Measurements from ENCODE around the gene KRT3. TPM values are rescaled to one million over a fixed set of nuclear protein-coding genes. Genes with fewer than 3 reads are reported as not detected.

Gene KRT3
- total and polyA plus RNA-seq, 8 donors: not detected

GRCh38 chr12:52813885-52814709 lies 18.2 kb upstream of the KRT3 start, which contains the start of gene KRT4:
Gene KRT4 (minus strand): TSS chr12:52814116. CDS start chr12:52814058, 58 bp downstream.
- DNase-seq (no peak), ATAC-seq (peak; percentile 43 to 73 (median 65)), FAIRE-seq (no peak)
- Histone ChIP-seq H3K36me3 (no peaks in the 10 kb centered on the region), H3K27me3 (no peaks in the 10 kb centered on the region), H3K4me1 (no peaks in the 10 kb centered on the region), H3K4me3 (no peak within 1 kb of the TSS), H3K9me3 (no peaks in the 10 kb centered on the region), H3K27ac (no peak within 1 kb of the TSS)
- intact Hi-C loops (cut with DNase I): no loop called here
- no peak for TF ChIP-seq CTCF (IDR thresholded peaks at IDR 0.05)
- WGBS, 2 donors: 57 to 61% methylated on average over 15 of the region's 15 CpGs

- intact Hi-C loops (cut with DNase I): no loop called here
- no peak for TF ChIP-seq CTCF (IDR thresholded peaks at IDR 0.05)
- Histone ChIP-seq H3K4me3 (no peak overlapping the region), H3K27me3 (no peaks in the 10 kb centered on the region), H3K27ac (no peak overlapping the region), H3K36me3 (no peaks in the 10 kb centered on the region), H3K4me1 (no peaks in the 10 kb centered on the region), H3K9me3 (no peaks in the 10 kb centered on the region)
- no peak for DNase-seq
- no peak for FAIRE-seq
- 66 to 74% methylated on average over 10 of the region's 10 CpGs for WGBS, 2 donors
- ATAC-seq: no peak
Observed at GRCh38 chr12:52813203-52813819, 17.4 kb upstream of the KRT3 start.

- DNase-seq (no peak), ATAC-seq (no peak), FAIRE-seq (no peak)
- 38 to 52% methylated on average over 3 of the region's 3 CpGs for WGBS, 2 donors
- Histone ChIP-seq H3K27ac (no peak overlapping the region), H3K4me3 (no peak overlapping the region), H3K9me3 (no peaks in the 10 kb centered on the region), H3K36me3 (no peaks in the 10 kb centered on the region), H3K27me3 (no peaks in the 10 kb centered on the region), H3K4me1 (no peaks in the 10 kb centered on the region)
- intact Hi-C loops (cut with DNase I): no loop called here
- no peak for TF ChIP-seq CTCF (IDR thresholded peaks at IDR 0.05)
Observed at GRCh38 chr12:52812749-52813148, 16.8 kb upstream of the KRT3 start.

GRCh38 chr12:52812073-52812400 lies 16.1 kb upstream of the KRT3 start:
- Histone ChIP-seq H3K27me3 (no peaks in the 10 kb centered on the region), H3K4me1 (no peaks in the 10 kb centered on the region), H3K4me3 (no peak overlapping the region), H3K9me3 (no peaks in the 10 kb centered on the region), H3K36me3 (no peaks in the 10 kb centered on the region), H3K27ac (no peak overlapping the region)
- ATAC-seq: no peak
- no peak for FAIRE-seq
- intact Hi-C loops (cut with DNase I): no loop called here
- WGBS, 2 donors: 53 to 66% methylated on average over 4 of the region's 4 CpGs
- DNase-seq: no peak
- TF ChIP-seq CTCF (IDR thresholded peaks at IDR 0.05): no peak

Data from pancreas (tissue), 10 donors.